Measurements from ENCODE around the gene PACRG.

Gene PACRG

DNA sequence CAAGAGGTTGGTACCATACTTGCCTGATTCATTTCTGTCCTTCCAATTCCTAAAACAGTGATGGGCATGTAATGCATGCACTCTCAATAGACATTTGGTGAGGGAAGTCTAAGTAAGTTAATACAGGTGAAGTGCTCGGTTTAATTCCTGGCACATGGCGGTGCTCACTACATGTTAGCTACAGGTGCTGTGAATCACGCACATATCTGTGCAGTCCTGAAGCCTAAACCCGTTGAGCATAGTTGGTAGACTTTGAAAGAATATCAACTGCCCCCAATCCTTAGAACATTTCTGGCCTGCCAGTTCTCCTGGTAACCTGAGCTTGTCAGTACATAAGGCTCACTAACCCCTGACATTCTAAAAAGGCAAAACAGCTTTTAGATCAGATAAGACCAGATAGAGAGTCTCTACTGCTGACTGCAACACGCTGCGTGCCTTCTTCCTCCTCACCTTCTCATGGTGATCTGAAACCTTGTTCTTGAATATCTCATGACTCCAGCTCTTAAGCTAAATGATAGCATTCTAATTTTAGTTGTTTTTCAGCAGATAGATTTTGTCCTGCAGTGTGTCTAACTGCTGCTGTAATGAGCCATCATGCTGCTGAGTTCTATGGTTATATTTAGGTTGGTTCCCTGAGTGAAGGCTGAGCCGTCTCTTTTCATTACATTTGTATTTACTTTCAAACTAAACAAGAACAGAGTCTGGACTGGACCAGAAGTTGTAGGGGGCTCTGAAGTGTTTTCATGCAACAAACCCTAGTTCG, 358.3 kb downstream of the PACRG start:
- DNase-seq (ENCODE audit: low read depth) = no peak

DNA sequence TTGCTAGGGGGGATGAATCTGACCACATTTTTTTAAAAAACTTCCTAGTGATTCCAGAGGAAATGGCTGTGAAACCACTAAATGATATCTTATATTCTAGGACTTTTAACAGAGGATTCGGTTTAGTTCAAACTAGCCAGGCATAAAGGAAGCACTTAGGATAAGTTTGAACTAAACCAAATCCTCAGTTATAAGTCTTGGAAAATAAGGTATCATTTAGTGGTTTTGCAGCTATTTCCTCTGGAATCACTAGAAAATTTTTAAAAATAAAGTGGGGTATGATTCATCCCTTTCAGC, 358.8 kb downstream of the PACRG start:
- no peak for DNase-seq (ENCODE audit: low read depth)

DNA sequence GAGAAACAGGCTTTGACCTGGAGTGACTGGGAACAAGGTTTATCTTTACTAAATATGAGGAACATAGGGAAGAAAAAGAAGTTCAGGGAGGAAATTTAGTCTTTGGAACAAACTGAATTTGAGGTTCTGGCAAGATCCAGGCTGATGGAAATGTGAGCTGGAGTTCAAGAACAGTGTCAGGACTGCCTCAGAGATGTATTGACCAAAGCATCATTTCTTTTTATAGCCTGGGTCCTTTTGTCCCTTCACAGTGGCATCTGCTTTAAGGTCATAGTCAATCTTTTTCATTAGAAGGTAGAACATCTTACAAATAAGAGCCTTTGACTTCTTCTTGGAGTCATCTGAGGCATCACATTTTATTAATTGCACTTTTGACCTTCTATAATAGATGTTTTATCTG, 360.2 kb downstream of the PACRG start:
- no peak for DNase-seq (ENCODE audit: low read depth)

DNA sequence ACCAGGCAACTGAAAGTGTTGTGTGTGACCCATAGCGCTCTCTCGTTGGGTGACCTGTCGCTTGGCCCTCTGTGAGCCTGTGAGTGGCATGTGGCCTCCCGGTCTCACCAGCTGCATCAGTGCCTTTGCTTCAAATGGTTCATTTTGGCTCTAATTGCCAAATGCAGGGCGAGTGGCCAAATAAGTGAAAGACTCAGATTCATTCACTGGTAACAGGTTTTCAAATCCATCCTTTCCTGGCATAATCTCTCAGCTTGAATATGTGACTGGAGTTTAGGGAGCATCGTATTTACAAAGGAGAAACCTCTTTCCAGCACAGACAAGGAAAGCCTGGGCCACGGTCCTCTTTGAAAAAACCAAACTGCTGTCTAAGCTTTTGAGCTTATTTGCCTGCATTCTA, 365.1 kb downstream of the PACRG start:
- no peak for DNase-seq (ENCODE audit: low read depth)

DNA sequence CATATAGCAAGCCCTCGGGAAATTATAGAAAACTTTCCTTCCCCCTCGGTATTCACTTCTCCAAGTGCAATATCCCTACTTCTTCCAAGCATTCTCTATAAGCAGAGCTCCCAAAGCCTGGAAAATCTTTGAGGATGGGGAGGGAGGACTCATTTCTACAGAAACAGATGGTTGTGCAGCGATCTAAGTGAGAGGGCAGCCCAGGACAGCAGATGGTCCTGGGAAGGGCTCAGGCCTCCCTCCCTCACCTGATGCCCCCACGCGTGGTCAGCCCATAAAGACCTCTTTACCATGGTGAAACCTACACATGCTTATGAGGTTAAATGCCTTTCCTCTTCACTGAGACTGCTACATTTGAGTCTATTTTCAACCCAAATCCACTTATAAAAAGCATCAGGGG, 367.1 kb downstream of the PACRG start:
- no peak for DNase-seq (ENCODE audit: low read depth)

GRCh38 chr6:163095401-163095800, 367.6 kb downstream of the PACRG start:
- DNase-seq (ENCODE audit: low read depth) = no peak

DNA sequence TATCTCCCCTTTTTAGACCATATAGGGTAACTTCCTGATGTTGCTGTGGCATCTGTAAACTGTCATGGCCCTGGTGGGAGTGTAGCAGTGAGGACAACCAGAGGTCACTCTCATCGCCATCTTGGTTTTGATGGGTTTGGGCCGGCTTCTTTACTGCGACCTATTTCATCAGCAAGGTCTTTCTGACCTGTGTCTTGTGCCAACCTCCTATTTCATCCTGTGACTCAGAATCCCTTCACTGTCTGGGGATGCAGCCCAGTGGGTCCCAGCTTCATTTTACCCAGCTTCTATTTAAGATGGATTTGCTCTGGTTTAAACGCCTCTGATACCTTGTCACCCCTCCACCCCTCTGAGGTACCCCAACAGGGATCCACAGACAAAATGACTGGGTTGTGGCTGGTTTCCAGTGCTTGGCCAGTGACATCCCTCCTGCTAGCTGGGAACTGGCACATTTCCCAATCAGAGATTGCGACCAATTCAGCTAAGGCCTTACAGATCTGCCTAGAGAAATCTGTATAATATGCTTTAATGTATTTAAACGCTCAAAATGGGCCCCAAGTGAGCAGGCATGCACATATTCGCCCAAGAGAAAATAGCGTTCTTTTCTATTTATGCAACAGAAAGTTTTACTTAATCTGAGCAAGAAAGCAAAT, 371.2 kb downstream of the PACRG start:
- DNase-seq (ENCODE audit: low read depth) = no peak

DNA sequence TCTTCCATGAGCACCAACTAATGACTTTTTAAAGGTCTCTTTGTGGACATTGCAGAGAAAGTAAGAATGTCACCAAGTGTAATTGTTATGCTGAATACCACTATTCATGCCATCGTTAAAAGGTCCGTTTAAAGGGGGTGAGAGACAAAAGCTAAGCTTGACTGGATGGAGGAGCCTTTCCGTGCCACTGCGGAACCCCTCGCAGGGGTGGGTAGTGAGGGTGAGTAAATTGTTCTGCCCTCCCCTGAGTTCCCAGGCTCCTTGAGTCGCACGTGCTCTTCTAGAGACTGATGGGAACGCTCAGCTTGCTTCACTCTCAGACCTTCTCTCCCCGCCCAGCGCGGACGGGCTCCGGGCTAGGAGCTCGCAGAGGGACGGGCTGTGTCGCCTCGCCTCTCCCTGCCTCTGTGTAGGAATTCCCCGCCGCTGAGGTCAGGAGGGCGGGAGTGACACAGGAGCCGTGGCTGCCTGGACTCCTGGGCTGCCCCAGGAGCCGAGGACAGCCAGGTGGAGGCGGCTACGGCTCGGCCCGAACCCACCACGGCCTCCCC, 371.9 kb downstream of the PACRG start:
- DNase-seq (ENCODE audit: low read depth) = no peak

DNA sequence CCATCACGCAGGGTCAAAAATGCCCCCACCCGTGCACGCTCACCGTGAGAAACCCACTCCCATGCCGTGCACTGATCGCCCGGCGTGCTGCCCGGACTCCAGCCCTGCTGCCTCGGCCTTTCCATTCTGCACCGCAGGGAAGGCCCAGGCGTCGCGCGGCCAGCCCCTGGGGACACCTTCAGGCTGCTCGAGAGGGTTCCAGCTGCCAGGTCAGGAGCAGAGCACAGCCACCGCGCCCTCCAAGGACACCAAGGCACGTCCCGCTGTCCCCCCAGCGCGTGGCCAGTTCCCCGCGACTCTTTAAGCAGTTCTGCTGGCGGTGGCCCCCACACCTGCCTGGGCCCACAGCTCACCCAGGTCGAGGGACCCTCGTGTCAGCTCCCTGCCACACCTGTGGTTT, 372.5 kb downstream of the PACRG start:
- DNase-seq (ENCODE audit: low read depth) = no peak

GRCh38 chr6:163113358-163113962, 385.7 kb downstream of the PACRG start:
- DNase-seq (ENCODE audit: low read depth) = no peak

DNA sequence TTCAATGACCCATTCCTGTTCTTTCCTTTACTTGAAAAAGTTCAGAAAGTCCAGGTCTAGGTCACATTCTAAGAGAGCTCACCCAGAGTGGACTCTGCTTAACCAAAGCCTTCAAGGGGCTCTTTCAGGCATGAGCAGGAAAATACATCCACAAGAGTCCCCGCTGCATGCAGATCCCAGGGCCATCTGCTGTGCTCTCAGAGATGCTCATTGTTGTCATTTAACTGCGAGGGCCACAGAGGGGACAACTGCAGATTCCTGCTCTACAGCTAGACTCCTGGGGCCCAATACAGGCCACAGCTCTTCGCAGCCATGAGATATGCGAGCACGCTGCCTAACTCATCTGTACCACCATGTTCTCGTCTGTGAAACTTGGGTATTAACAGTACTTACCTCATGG, 391.2 kb downstream of the PACRG start:
- DNase-seq (ENCODE audit: low read depth) = no peak

DNA sequence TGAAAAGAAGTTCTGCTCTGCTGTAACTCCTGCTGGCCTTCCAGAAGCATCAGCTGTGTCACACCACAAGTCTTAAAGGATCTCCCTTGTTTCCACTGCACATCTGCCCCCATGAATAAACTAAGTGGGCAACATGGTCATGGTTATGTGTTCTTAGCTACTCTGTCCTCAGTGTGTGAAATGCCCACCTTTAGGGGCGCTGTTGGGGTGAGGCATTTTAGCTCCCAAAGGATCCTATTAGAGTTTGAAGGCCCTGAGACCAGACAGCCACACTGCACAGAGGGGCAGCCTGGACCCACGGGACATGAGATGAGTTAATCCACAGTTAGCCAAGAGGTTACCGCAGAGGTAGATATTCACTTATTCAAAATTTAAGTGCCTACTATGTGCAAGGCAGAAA, 392.4 kb downstream of the PACRG start:
- DNase-seq (ENCODE audit: low read depth) = no peak

DNA sequence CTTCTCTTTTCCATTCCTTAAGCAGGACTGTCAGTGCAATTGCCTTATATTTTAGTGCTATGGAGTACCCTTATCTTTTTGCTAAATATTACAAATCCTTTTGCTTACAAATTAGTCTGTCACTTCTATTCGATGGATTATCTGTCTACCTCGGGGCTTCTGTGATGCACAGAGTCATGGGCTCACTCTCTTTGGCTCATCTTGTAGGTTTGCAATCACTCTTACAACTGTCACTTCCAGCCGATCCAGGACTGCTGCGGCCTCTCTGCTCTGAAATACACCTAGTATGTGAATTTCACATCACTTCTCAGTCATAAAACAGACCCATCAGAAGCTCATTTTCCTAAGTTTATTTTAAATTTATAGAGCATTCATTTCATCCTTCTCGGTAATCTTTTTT, 393.5 kb downstream of the PACRG start:
- no peak for DNase-seq (ENCODE audit: low read depth)

DNA sequence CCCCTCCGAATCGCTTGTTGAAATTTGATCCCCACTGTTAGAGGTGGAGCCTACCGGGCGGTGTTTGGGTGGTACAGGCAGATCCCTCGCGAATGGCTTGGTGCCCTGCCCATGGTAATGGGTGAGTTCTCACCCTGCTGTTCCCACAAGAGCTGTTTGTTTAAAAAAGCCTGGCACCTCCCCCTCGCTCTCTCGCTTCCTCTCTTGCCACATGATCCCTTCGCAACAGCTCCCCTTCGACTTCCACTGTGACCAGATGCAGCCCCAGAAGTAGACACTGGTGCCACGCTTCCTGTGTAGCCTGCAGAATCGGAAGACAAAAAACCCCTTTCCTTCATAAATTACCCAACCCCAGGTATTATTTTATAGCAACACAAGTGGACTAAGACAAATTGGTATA, 394.6 kb downstream of the PACRG start:
- no peak for DNase-seq (ENCODE audit: low read depth)

DNA sequence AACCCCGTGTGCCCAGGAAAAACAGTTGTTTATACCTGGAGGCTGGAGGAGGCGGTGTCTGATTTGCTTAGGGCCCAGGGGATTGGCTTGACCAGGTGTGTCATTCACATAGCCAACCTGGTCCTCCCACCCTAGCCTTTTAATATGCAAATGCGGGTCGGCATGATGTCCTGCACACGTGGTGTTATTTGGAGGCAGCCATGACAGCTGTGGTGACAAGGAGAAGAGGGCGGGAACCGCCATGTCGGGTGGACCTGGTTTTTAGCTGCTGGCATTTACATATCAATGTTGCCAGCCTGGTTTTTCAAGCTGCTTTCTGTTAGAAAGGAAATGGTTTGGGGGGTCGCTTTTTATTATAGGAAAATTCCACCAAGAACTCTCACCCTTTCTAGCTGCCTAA, 395.3 kb downstream of the PACRG start:
- DNase-seq (ENCODE audit: low read depth) = no peak

DNA sequence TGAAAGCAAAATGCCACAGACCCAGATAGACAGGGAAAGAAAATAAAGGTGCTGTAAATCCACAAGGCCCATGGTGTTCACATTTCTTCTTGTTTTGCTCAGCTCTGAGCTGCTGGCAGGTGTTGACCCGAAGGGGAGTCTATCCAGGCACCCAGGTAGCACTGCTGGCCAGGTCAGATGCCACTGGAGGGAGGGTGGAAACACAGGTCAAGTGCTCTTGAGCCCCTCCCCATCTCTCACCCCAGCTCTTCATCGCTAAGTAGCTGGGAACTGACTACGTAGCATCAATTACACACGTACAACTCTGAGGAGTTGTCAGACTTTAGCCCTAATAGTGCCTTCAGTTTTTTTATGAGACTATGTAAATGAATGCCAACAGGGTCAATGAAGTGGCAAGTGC, 399.0 kb downstream of the PACRG start:
- no peak for DNase-seq (ENCODE audit: low read depth)

DNA sequence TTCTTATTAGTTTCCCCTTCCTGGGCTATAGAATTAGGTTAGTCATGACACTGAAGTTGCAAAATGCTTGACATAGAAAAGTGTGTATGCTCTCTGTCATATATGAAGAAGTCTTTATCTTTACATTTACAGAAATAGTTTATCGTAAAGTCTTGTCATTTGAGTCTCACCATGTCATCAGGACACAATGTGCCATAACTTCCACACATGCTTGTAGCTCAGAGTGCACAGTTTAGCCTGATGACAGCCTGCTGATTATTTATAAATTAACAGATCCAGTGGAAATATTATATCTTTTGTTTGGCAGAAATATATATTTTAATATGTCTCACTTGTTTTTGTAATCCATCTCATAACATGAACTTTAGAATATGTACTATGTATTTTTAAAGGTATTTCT, 399.8 kb downstream of the PACRG start:
- no peak for DNase-seq (ENCODE audit: low read depth)

GRCh38 chr6:163128324-163128723, 400.6 kb downstream of the PACRG start:
- no peak for DNase-seq (ENCODE audit: low read depth)

- no peak for DNase-seq (ENCODE audit: low read depth)
Observed at GRCh38 chr6:163132050-163132750, 404.4 kb downstream of the PACRG start.

GRCh38 chr6:163133017-163133416, 405.2 kb downstream of the PACRG start:
- DNase-seq (ENCODE audit: low read depth) = no peak

- no peak for DNase-seq (ENCODE audit: low read depth)
Observed at GRCh38 chr6:163133691-163134090, 405.9 kb downstream of the PACRG start.

DNA sequence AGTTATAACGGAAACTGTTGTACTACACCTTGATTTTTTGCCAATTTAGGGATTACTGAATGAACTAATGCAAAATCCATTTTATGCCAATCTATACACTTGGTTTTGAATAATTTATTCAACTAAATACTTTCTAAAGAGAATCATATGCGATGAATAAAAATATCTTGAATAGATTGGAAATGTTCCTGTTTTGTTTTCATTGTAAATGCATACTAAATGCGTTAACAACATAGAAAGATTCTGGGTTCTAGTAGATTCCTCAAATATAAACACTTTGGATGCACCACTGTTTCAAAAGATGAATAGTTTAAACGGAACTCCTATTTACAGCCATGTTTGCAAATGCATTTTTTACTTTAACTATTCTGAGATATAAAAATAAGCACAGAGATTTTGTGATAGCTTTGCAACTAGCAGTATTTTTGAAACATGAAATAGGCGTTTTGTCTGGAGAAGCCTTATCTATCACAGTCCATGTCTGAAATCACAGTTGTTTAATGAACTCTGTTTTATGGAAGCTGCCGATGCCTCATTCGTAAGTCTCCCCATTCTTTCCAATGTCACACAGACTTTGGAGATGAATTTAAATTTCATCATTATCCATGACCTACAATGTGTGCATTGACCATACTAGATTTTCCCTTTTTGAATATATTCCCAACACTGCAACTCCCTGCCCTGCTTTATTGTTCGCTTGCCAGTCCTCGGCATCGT, 409.1 kb downstream of the PACRG start:
- DNase-seq (ENCODE audit: low read depth) = no peak

Measured in GM04503 (cell line).